NCI-H1092 (cell line): ENCODE results near the gene DTNBP1.

Experiments
- DNase-seq: peaks from one replicate; lab custom pipeline; 2025; lab: John Stamatoyannopoulos, UW

The DTNBP1 gene

DNA sequence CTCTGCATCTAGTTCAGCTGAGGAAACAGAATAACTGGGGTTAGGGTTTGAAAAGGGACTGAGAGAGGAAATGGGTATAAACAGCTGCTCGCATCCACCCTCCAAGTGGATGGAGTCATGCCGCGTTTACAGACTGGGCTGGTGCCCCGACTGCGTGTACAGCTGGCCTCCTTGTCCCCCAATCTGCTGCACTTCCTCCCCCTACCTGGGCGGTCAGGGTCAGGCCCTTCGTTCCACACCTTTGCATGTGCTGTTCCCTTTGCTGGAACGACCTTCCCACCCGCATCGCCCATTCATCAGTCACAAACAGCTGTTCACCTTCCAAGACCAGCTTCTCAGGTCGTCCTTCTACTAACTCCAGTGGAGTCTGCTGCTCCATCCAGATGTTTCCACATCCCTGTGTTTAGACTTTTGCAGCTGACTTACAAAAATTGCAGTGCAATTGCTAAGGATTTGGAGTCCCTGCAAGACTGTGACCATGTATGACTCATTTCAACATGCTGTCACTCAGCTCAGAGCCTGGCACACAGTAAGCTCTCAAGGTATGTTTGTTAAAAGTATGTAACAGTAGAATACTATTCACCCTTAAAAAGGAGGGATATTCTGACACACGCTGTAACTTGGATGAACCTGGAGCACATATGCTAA lies 129.3 kb downstream of the DTNBP1 start:
- DNase-seq = no peak

DNA sequence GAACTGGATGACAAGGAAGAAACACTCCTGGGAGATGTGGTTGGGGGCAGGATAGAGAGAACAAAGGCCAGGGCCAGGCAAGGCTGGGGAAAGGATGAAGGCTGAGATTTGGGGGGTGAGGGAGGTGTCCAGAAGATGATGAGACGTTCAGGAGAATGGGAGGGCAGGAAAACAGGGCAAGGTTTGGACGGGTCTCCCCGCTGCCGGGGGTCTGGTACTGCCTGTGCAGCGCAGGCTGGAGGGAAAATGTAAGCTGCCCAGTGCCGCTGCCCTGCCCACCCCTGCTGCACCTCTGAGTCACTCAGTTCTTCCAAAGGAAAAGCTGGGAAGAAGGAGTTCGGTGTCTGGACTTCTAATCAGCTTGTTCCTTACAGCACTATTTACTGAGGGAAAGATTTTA lies 130.9 kb downstream of the DTNBP1 start:
- no peak for DNase-seq

DNA sequence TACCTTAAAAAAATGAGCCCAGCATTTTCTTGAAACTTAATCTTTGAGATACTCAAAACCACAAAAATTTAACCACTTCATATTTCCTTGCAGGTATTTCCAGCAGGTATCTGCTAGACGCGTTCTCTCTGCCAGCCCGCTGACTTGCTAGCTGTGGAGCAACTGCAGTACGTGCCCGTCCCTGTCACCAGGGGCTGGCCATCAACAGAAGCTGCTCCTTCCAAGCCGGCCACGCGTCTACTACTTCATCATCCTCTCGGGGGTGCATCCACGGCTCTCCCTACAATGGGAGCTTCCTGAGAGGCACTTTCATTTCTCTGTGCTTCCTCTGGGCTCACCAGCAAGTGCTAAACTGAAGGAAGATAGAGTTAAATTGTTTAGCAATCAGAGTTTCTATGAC lies 132.4 kb downstream of the DTNBP1 start:
- no peak for DNase-seq

GRCh38 chr6:15528870-15529269 lies 134.0 kb downstream of the DTNBP1 start:
- no peak for DNase-seq

DNA sequence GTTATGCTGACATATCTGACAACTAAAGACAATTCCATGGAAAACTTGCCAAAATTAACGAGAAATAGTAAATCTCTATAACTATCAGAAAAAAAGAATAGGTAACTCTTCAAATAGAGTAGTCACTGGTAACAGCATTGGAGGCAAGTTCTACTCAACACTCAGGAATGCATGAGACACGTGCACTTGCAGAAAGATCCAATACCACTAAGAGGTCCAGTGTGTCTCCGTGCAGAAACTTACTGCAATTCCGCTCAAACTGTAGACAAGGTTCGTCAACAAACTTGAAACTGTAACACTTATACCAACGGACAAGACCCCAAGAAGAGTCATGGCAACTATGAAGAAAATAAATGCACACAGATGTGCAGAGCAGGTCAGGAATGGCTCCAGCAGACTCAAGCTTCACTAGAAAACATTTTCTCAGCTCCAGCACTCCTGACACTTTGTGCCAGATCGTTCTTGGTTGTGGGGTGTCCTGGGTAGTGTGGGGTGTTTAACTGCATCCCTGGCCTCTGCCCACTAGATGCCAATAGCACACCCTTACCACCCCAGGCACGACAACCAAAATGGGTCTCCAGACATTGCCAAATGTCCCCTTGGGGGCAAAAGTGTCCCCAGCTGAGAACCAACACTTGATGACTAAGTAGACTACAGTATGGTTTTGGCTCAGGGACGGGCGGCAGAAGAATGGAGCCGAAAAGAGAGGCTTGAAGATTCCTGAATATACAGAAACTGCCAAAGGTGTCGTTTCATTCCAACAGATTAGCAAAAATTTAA lies 134.8 kb downstream of the DTNBP1 start:
- DNase-seq = no peak

DNA sequence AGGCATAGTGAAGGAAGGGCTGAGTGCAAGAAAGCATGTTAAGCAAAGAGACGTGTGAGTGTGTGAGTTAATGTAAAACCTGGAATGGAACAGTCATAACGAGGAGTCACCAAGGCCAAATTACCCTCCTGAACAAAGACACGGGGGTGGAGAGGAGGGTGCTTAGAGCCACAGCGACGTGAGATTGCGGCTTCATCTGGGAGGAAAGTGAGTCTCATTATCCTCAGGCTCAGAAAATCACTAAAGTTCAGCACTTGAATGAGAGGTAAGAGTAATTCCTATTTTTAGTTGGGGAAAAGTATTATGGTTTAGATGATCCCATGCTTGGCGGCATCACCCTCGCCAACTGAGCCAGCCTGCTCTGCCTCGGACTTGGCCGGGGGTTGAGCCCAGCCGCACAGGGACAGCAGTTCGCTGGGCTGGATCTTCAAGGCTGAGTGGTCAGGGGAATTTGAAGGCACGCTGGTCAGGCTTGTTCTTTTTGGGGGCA lies 136.6 kb downstream of the DTNBP1 start:
- DNase-seq = no peak

DNA sequence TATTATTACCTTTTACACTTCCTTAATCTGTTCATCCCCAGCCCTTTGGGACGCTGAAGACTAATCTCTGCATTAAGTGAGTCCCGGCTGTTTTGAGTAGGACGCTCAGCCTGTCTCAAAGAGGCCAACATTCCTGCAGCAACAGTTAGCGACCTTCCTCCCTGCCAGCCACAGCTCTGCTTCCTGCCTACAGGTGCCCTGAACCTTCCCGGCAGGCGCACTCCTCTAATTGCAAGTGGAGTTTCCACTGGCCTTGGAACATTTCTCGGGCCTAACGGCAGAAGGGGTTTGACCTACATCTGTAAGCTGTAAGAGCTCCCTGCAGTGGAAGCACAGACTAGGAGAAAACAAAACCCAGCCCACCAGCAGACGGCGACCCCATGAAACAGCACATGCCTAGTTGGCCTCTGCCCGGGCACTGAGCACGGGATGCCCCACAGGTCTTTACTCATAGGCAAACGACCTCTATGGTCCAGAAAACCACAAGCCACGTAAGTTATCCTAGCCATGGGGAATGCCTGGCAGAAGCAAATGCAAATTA lies 137.9 kb downstream of the DTNBP1 start:
- no peak for DNase-seq

GRCh38 chr6:15523679-15524630 lies 138.9 kb downstream of the DTNBP1 start:
- no peak for DNase-seq

- DNase-seq = no peak
Observed at GRCh38 chr6:15522856-15523529, 139.8 kb downstream of the DTNBP1 start.

DNA sequence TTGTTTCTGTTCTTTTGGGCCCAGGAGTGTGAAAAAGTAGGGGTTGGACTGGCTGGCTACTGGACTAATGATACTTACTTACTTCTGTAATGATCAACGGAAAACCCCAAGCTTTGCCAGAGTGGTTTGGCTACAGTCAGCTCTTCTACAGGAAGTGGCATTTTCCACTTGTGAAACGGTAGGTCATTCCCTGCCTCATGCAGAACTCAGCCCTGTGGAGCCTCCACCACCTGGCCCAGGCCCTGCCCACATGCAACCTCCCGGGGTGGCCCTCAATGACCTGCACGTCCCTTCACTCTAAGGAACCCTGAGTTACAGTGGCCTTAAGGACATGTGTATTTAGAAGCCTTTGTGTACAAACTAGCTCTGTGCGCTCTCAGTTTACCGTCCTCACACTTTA lies 140.4 kb downstream of the DTNBP1 start:
- DNase-seq = no peak

DNA sequence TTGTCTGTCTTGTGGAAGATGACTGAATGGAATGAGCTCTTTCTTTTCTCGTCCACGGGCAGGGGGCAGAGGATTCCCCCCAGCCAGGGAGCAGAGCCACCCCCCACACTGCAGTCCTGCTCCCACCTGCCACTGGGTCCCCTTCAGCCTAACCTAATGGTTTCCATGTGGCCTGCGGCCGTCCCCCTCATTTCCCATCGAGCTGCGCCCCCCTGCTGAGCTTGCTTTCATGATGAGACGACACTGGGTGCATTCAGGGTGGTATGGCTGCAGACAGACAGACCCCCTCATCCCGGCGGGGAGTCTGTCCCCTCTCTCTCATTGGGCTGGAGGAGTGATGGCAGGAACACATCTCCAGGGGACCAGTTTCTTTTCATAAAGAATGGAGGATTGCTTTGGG lies 140.8 kb downstream of the DTNBP1 start:
- DNase-seq = no peak

GRCh38 chr6:15521582-15521981 lies 141.2 kb downstream of the DTNBP1 start:
- DNase-seq = no peak

GRCh38 chr6:15520626-15521203 lies 142.1 kb downstream of the DTNBP1 start:
- DNase-seq = no peak

DNA sequence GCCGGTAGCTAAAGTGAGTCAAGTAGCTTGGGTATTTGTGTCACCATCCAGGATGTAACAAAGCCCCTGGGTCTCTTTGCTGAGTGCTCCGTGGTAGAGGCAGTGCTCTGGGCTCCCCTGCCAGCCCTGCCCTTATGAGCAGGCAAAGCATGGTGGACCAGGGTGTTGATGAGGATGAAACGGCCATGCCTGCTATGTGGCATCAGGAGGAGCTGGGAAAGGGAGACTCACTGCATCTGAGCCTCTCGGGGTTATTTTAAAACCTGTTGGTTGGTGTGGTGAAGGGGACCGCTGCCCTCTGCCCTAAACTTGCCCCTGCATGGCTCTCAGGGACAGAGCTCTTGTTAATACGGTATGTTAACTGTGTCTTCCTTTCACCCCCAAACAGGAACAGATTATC lies 143.1 kb downstream of the DTNBP1 start:
- DNase-seq = no peak

- no peak for DNase-seq
Observed at GRCh38 chr6:15518878-15519277, 143.9 kb downstream of the DTNBP1 start.

DNA sequence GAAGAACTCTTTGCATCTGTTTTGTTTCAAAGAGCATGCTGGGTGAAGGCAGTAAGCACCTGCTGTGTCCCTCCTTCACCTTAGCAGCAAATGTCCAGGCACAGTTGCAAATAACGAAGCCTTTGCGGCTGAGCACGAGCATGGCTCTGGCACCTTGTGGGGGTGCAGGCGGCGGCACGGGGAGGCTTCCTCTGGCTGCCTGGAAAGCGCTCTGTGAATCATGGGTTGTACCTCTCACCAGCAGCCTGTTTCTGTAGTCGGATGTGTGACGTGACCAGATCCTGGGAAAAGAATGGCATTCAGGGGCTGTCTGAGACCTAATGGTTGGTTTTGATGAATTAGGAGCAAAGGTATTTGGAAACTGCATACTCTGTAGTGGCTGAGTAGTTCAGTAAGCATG lies 144.8 kb downstream of the DTNBP1 start:
- DNase-seq = no peak

DNA sequence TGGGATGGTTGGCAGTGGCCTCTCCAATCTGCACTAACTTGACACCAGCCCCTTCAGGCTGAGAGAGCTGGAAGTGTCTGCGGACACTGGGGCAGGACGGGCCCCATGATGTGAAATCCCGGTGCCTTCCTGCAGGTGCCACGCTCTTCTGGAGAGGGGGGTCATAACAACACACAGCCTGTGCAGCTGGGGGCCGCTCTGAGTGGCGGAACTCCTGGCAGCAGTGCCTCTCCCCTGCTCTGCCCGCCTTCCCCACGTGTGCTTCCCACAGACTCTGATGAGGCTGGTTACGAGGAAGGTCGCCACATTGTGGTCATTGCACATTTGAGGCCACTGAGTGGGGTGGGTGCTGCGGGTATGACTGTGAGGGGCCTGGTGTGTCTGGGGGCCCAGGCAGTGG lies 145.2 kb downstream of the DTNBP1 start:
- no peak for DNase-seq

DNA sequence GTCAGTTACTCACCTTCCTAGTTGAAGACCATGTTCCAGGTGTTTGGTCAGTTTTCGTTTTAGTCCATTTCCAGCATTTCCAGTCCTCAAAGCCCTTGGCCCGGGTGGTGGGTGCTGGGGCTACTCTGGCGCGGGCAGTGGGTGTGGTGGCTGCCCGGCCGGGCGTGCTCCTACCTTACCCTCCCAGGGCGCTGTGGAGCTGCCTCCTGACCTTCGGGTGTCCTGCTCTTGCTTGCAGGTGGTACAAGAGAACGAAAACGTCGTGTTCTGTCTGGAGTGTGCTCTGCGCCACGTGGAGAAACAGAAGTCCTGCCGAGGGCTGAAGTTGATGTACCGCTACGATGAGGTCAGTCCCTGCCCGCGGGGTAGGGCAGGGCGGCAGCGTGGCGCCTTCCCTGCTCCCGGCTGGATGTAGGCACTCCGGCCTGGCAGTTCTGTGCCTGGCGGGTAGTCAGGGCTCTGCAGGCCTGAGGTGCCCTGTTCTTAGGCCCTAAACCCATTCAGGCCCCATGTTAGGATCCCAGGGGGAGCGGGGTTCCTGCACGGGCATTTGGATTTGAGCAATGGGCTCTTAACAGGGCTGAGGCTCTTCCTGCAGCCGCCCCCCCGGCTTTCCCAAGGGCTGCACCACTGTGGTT lies 145.8 kb downstream of the DTNBP1 start:
- no peak for DNase-seq

DNA sequence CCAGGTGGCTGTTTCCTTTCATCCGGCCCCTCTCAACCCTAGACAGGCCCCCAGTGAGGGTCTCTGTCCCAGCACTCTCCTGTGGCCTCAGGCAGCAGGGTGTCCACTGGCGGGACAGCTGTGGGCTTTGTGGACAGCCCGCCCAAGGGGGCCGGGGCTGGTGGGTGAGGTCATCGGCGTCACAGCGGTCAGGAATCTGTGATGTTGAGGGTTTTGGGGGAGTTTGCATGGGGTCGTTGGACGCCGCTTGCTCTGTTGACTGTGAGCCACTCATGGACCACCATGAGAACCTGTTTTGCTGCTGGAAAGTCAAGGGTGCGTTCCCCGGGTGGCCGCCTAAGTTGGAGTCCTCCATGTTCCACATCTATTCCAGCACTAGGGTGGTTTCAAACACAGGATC lies 146.4 kb downstream of the DTNBP1 start:
- no peak for DNase-seq

- no peak for DNase-seq
Observed at GRCh38 chr6:15515660-15516375, 147.0 kb downstream of the DTNBP1 start.
